SU-DHL-6 (cell line): ENCODE measurements around the gene EXOC7.

Source experiments
- CTCF ChIP-seq: fragments of 200-600 bp; sonication (generic); IDR thresholded peaks from one replicate; pipeline ENCODE4 v1.5.1; 2017; ENCODE audit warnings: antibody characterized with exemption, mild to moderate bottlenecking, low read length, moderate library complexity; ENCODE audit not compliant: insufficient read depth, poor library complexity, severe bottlenecking
- EZH2phosphoT487 ChIP-seq: fragments of 200-600 bp; sonication (generic), shearing (Covaris generic); conservative IDR thresholded peaks from 2 replicates; pipeline ENCODE4 v1.6.1; 2018; ENCODE audit warnings: mild to moderate bottlenecking, antibody characterized with exemption, low read length, moderate library complexity, mixed read lengths

DNA sequence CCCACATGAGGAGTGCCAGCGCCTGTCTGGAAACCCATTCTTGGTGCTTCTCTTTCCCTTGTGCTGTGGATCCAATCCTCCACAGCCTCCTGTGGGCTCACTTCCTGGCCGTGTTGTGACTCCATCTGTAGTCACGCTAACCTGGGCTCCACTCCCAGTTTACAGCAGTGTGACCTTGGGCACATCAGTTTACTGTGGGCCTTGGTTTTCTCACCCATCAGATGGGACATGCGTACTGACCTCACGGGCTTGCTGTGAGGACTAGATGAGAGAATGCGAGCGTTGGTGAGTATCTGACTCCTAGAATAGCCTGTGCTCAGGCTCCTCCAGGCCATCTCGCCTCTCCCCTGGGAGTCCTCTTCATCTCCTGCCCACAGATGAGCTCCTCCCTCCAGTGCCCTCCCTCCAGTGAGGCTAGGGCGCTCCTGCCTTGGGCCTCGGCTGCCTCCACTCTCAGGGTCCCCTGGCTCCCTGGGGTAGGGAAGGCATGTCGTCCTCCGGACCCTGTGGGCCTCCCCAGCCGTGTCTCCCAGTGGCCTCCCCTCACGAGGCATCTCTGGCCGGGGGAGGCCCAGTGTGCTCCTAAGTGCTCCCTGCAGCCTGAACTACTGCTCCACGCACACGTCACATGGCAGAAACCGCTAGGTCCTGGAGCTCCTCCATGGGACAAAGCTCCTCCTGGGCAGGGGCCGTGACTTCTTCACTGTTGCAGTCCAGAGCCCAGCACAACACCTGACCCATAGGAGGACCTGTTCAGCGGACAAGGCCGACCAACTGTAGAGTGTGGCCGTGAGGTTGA is 42.7 kb upstream of the EXOC7 start:
- no peak for TF ChIP-seq CTCF
- TF ChIP-seq EZH2phosphoT487, result no peak
